Thoracic aorta (tissue), 2 donors: ENCODE measurements around the gene LIPN. TPM values are rescaled to one million over a fixed set of nuclear protein-coding genes. Genes with fewer than 3 reads are reported as not detected.

Experiments
- ATAC-seq: fragments of 150-250 bp; one replicate; pipeline ENCODE4 v1.8.0; 2017; ENCODE audit warnings: low read depth; ENCODE audit not compliant: insufficient number of reproducible peaks, low FRiP score
- DNase-seq: peaks from one replicate; pipeline ENCODE4 v3.0.0-alpha.2; 2020; ENCODE audit warnings: low spot score
- H3K27ac ChIP-seq, 2 donors: fragments of 200-600 bp; sonication (generic); 1 replicate in 1 of 2; 2 replicates in 1 of 2; pipeline ENCODE4 v1.5.1; 2016; ENCODE audit warnings: mild to moderate bottlenecking in 2 of 2, moderate library complexity in 2 of 2
- H3K27me3 ChIP-seq: fragments of 200-600 bp; sonication (generic); replicated peaks from 2 replicates; pipeline ENCODE4 v1.6.0; 2016; ENCODE audit warnings: mild to moderate bottlenecking; ENCODE audit not compliant: insufficient read depth
- H3K36me3 ChIP-seq: fragments of 200-600 bp; sonication (generic); one replicate; pipeline ENCODE4 v1.5.1; 2016
- H3K4me1 ChIP-seq, 2 donors: fragments of 200-600 bp; sonication (generic); 1 replicate in 1 of 2; 2 replicates in 1 of 2; pipeline versions ENCODE4 v1.5.1 to v1.6.0; 2016; ENCODE audit warnings: low read depth in 2 of 2, mild to moderate bottlenecking in 1 of 2; ENCODE audit not compliant: control insufficient read depth in 1 of 2
- H3K4me3 ChIP-seq: fragments of 200-600 bp; sonication (generic); 2 replicates; pipeline ENCODE4 v1.5.1; 2016; ENCODE audit warnings: mild to moderate bottlenecking
- H3K9me3 ChIP-seq: fragments of 200-600 bp; sonication (generic); 2 replicates; pipeline ENCODE4 v1.5.1; 2016
- total RNA-seq, 2 donors: library from RNA; depleted of rRNA; stranded (reverse); fragments of >200 nt; gene quantifications; one replicate each; pipeline versions ENCODE4 v1.1.0 to v1.2.3, GENCODE V29; 2016
- TF ChIP-seq, protein P1 (sequence below): fragments of 200-600 bp; sonication (generic); IDR thresholded peaks from one replicate; pipeline ENCODE4 v1.5.1; 2019; ENCODE audit warnings: antibody characterized with exemption

Gene LIPN
- total RNA-seq, 2 donors from 2014 or later = not detected

DNA sequence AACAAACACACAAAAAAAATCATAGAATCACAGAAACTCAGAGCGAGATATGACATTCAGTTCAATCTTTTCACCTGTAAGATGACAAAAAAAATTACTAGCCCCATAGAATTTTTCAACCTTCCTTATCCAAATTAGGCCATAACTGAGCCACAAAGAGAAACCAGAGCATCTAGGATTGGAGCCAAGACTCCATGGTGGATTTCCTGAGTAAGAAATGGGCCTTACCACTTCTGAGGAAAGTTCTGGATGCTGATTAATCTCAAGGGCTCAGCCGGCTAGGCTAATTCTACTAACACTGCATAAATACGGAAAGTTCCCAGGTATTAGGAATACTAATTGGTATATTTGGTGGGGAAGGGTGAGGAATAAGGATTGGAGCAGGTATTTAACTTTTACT is 59.5 kb downstream of the LIPN start:
- no peak for ATAC-seq
- no peak overlapping the region for H3K4me3 ChIP-seq
- no peaks in the 10 kb centered on the region for H3K36me3 ChIP-seq
- no peak overlapping the region for H3K27ac ChIP-seq
- H3K9me3 ChIP-seq = no peaks in the 10 kb centered on the region
- H3K4me1 ChIP-seq = no peaks in the 10 kb centered on the region
- no peak for DNase-seq
- TF ChIP-seq, protein P1, sequence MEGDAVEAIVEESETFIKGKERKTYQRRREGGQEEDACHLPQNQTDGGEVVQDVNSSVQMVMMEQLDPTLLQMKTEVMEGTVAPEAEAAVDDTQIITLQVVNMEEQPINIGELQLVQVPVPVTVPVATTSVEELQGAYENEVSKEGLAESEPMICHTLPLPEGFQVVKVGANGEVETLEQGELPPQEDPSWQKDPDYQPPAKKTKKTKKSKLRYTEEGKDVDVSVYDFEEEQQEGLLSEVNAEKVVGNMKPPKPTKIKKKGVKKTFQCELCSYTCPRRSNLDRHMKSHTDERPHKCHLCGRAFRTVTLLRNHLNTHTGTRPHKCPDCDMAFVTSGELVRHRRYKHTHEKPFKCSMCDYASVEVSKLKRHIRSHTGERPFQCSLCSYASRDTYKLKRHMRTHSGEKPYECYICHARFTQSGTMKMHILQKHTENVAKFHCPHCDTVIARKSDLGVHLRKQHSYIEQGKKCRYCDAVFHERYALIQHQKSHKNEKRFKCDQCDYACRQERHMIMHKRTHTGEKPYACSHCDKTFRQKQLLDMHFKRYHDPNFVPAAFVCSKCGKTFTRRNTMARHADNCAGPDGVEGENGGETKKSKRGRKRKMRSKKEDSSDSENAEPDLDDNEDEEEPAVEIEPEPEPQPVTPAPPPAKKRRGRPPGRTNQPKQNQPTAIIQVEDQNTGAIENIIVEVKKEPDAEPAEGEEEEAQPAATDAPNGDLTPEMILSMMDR = no peak
- H3K27me3 ChIP-seq = no peaks in the 10 kb centered on the region

DNA sequence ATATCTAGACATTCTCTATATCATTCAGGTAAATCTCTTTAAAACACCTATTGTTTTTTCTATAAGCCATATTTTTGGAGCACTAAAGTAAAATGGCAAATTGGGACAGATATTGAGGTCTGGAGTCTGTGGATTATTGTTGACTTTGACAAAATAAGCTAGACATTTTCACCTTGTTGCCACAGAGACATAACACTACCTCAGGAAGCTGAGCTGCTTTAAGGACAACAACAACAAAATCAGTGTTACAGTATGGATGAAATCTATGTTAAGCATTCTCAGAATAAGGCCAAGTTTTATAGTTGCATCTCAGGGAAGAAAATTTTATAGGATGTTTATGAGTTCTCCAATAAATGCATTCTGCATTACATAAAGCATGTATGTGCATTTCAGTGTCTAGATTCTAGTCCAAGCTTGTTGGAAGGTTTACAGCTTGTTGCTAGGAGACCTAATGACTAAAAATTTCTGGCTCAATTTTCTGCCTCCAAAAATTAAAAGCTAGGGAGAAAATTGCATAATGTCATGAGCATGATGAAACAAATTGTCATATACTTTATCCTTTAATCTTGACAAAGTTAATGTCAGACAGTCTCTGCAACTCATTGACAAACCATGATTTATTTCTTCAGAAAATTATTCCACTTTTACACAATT is 61.1 kb downstream of the LIPN start:
- TF ChIP-seq, protein P1 = no peak
- Histone ChIP-seq H3K27me3 (no peaks in the 10 kb centered on the region), H3K36me3 (no peaks in the 10 kb centered on the region), H3K27ac (no peak overlapping the region), H3K4me3 (no peak overlapping the region), H3K4me1 (no peaks in the 10 kb centered on the region), H3K9me3 (no peaks in the 10 kb centered on the region)
- no peak for DNase-seq
- no peak for ATAC-seq

DNA sequence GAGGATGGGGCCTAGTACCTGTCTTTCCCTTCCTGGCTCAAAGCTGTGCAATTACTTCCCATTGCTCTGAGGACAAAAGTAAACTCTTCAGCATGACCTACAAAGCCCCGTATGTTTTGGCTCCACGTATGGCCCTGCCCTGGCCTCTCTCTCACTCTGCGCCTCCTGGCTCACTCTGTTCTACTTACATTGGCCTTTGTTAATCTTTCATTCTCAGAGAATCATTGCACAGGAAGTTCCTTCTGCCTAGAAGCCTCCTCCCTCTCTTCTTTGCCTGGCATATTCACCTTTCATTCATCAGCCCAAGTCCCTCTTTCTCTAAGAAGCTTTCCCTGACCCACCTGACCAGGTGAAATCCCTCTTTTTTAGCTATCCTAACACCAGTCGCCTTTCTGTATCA is 66.6 kb downstream of the LIPN start:
- H3K27ac ChIP-seq = no peak overlapping the region
- H3K27me3 ChIP-seq = no peaks in the 10 kb centered on the region
- H3K4me3 ChIP-seq = no peak overlapping the region
- no peaks in the 10 kb centered on the region for H3K36me3 ChIP-seq
- no peaks in the 10 kb centered on the region for H3K9me3 ChIP-seq
- ATAC-seq = no peak
- DNase-seq = no peak
- TF ChIP-seq, protein P1 = no peak
- H3K4me1 ChIP-seq = no peaks in the 10 kb centered on the region

DNA sequence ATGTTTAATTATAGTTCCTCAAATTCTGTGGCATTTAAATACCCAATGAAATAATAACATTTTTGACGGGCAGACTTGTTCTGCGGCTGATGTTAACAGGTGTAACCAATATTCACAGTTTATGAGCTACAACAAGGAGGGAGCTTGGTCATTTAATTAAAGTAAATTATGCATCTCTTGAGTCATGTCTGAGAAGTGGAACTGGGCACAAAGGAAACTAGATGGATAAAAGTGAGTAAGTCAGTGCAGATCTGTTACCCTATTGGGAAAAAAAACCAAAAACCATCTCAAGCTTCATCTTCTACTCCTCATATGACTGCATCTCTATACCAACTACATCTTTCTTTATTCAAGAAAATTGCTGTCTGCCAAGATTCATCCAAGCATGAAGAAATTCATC is 67.9 kb downstream of the LIPN start:
- TF ChIP-seq, protein P1 = no peak
- H3K9me3 ChIP-seq = no peaks in the 10 kb centered on the region
- no peak for DNase-seq
- no peak overlapping the region for H3K4me3 ChIP-seq
- no peak for ATAC-seq
- no peak overlapping the region for H3K27ac ChIP-seq
- no peaks in the 10 kb centered on the region for H3K27me3 ChIP-seq
- no peaks in the 10 kb centered on the region for H3K36me3 ChIP-seq
- H3K4me1 ChIP-seq = no peaks in the 10 kb centered on the region

DNA sequence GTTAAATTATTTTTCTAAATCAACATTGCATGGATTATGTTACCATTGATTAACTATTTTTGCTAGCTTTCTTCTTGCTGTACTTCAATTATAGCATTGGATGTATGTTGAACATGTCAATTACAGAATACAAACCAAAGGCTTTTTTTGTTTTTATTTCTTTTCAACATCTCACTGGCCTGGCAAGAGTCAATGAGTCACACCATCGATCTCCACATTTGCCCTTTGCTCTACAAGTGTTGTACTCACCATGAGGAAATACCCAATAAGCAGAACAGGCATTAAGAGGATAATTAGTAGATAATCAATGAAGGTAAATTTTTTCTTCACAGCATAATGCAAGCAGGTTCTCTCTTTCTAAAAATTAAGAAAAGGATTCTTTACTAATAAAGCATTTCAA is 68.5 kb downstream of the LIPN start:
- no peak overlapping the region for H3K27ac ChIP-seq
- H3K9me3 ChIP-seq = no peaks in the 10 kb centered on the region
- no peaks in the 10 kb centered on the region for H3K36me3 ChIP-seq
- no peaks in the 10 kb centered on the region for H3K4me1 ChIP-seq
- DNase-seq (no peak), ATAC-seq (no peak)
- no peaks in the 10 kb centered on the region for H3K27me3 ChIP-seq
- no peak overlapping the region for H3K4me3 ChIP-seq
- TF ChIP-seq, protein P1 = no peak

Other genes with a start within 250 kb of the LIPN start
- 1 to 10 TPM; 6.2 to 9.4 TPM for gene RNLS, start 176.7 kb upstream of the LIPN start, total RNA-seq
- gene LIPJ, start 173.3 kb upstream of the LIPN start, total RNA-seq = under 1 TPM in 1 of 2 donors, not detected in 1; 0.27 TPM
- gene LIPF, start 95.6 kb upstream of the LIPN start, total RNA-seq = not detected
- gene LIPK, start 53.8 kb upstream of the LIPN start, total RNA-seq = not detected
- not detected for gene LIPM, start 42.7 kb downstream of the LIPN start, total RNA-seq
- gene ANKRD22, start 91.8 kb downstream of the LIPN start, total RNA-seq = not detected
- gene STAMBPL1, start 120.2 kb downstream of the LIPN start, total RNA-seq = 10 to 100 TPM in 1 of 2 donors, 1 to 10 TPM in 1; 2.2 to 10.0 TPM
- over 10,000 TPM in 1 of 2 donors, 1,000 to 10,000 TPM in 1; 4,797 to 12,240 TPM for gene ACTA2, start 192.8 kb downstream of the LIPN start, total RNA-seq
- gene FAS, start 230.8 kb downstream of the LIPN start, total RNA-seq = 10 to 100 TPM; 24.0 to 32.6 TPM